Activated CD8-positive, alpha-beta memory T cell treated with anti-CD3 and anti-CD28 coated beads for 24 hours (primary cell): ENCODE results near the gene PREPL.
"Not testable (repeated sequence)": the region's sequence is repeated elsewhere in the genome, so short reads cannot be mapped to it uniquely, and the experiment has no call there.

Experiments used
- DNase-seq: peaks from one replicate; pipeline ENCODE4 v3.0.0-alpha.2; 2020

PREPL gene

DNA sequence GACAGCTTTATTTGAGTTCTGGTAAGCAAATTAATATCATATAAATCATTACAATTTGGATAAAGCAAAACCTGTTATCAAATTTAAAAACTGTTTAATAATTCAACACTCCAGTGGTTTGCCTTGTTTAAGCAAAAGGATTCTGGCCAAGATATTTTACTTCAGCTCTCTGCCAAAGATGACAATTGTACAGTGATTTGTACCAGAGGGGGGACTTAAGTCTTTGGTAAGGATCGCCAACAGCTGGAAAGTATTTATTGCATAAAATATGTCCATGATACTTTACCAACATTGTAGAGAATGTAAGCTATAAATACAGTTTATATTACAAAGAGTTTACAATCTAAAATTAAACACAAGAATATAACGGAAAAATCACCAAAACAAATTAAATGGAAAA is 13.8 kb downstream of the PREPL start:
- no peak for DNase-seq

- DNase-seq, result no peak
Observed at GRCh38 chr2:44342854-44343253, 18.4 kb downstream of the PREPL start.

- DNase-seq, result no peak
Observed at GRCh38 chr2:44335806-44336538, 25.3 kb downstream of the PREPL start.

- no peak for DNase-seq
Observed at GRCh38 chr2:44333994-44334393, 27.3 kb downstream of the PREPL start.

DNA sequence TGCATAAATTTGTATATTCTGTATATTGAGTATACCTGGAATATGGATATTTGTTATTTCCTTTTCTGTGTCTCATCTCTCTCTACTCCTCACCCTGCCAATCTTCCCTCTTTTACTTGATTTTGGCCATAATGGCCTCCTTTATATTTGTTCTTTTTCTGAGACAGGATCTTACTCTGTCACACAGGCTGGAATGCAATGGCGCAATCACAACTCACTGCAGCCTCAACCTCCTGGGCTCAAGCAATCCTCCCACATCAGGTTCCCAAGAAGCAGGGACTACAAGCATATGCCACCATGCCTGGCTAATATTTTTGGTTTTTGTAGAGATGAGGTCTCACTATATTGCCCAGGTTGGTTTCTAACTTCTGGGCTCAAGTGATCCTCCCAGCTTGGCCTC is 30.5 kb downstream of the PREPL start:
- no peak for DNase-seq

GRCh38 chr2:44329343-44329742 is 32.0 kb downstream of the PREPL start:
- DNase-seq, result no peak

DNA sequence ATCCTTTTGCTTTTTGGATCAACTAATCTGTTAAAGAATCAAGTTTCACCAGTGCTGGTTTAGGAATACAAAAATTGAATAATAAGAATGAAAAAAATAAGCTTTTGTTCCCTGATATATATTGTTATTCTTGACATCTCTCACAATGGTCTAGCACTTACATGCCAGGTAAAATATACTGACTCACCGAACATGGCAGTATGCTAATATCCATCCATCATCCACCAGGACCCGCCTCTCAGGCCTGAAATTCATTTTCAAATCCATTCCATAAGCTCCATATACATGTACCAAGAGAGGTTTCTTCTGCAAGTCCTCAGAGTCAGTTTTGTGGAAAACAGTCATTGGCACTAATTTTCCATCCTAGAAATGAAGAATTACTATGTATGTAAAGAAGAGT is 32.5 kb downstream of the PREPL start:
- no peak for DNase-seq

DNA sequence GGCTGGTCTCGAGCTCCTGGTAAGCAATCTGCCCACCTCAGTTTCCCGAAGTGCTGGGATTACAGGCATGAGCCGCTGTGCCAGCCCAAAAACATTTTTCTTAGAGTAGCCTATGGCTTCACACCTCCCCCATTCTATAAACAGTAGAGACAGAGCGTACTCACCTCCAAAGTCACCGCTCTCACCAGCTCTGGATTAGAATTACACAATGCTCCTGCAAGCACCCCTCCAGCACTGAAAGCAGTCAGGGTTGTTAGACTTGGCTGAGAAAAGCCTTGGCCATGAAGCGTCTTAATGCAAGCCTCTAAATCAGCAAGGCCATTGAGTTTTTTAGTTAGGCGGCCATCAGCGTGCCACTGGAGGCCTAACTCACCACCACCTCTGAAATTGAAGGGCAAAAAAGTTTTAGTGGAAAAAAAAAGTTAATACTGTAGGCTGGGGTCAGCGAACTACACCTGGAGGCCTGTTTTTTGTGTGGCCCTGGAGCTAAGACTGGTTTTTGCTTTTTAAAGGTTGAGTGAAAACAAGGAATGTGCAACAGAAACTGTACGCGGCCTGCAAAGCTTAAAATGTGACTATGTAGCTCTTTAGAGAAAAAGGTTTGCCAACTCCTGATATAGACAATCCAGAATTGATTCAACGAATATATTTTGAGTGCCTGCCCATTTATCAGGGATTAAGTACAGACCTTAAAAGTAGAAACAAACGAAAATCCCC is 34.6 kb downstream of the PREPL start:
- no peak for DNase-seq

DNA sequence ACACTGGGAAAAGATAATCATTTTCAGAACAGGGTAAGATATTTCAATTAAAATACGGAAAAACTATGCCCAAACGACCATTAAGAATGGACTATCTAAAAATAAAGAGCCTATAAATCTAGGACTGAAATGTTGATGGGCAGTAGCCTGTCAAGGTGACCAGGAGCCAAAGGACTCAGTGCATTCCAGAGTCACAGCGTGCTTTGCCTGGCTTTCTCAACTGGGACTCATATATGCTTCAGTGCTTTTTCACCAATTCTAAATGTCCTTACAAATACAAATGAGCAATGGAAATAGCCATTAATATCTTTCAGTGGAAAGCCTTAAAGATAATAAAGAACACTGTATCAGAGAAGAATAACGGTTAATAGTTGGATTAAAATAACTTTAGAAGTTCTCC is 35.4 kb downstream of the PREPL start:
- no peak for DNase-seq

DNA sequence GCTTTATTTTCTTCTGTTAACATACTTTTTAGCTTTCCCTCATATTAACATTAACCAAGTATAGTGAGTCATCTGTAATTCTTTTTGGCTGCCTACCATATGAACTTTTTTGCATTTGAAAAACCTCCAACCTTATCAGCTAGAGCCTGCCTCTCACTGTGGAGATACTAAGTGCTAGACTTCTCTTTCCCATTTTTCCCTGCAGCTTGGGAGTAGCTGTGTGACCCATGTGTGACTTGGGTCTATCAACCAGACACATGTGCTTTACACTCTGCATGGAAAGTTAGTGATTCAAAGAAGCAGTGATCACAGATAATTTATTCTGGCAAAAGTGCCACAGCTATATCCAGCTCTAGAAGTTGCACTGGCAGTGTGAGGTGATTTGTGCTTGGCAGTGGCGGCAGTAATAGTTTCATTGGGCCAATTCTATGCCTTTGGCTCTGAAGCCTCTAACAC is 36.3 kb downstream of the PREPL start:
- DNase-seq, result no peak

GRCh38 chr2:44321360-44321759 is 39.9 kb downstream of the PREPL start:
- DNase-seq, result no peak

DNA sequence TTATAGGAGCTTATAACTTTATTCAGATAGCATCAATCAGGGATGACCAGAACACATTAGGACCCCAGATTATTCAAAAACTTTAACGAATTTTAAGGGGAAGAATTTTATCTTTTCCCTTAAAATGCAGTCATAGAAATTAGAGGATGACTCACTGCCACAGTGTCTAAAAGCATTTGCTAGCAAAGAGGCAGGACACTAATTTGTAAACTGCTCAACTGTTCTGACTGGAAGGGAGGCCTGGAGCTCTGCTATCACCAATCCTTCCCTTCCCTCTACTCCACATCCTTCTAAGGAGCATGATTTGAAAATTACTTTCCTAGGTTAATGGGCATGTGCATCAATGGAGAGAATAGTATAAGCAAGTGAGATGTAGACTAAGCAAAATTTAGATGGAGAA is 40.5 kb downstream of the PREPL start:
- no peak for DNase-seq

- no peak for DNase-seq
Observed at GRCh38 chr2:44315945-44316344, 45.3 kb downstream of the PREPL start.

- DNase-seq, result no peak
Observed at GRCh38 chr2:44314362-44314761, 46.9 kb downstream of the PREPL start.

DNA sequence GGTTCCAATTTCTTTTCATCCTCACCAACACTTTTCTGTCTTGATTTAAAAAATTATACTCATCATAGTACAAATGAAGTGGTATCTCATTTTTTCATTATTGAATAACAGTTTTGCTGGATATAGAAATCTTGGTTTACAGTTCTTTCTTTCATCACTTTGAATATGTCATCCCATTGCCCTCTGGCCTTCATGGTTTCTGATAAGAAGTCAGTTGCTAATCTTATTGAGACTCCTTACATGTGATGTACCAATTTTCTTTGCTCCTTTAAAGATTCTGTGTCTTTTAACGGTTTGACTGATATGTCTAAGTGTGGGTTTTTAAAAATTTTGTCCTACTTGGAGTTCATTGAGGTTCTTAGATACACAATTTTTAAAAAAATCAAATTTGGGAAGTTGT is 51.0 kb downstream of the PREPL start:
- DNase-seq, result no peak

DNA sequence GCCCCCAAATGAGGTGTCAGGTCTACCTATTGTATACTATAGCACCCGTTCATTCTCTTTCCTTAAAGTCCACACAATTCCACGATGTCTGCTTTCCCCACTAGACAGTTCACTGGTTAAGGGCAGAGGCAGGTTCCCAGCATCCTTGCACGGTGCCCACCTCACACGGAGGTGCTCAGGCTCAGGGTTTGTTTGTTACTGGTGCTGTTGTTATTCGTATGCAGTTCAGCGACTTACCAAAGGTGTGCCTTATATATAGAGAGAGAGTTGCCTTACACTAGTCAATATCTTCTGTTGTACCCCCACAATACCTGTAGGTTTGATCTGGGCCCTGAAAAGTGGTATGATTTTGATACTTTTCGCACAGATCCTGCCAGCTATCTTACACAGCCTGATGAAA is 55.4 kb downstream of the PREPL start:
- DNase-seq, result no peak

GRCh38 chr2:44304258-44304657 is 57.0 kb downstream of the PREPL start:
- DNase-seq, result no peak

DNA sequence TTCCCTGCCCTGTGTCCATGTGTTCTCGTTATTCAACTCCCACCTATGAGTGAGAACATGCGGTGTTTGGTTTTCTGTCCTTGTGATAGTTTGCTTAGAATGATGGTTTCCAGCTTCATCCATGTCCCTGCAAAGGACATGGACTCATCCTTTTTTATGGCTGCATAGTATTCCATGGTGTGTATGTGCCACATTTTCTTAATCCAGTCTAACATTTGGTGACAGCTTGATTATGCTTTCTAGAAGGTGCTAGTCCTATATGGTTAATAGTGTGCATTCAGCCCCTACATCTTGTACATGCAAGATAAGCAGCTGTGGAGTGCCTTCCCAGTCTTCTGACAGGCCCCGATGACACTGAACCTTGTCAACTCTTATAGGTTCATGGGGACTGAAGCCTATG is 57.5 kb downstream of the PREPL start:
- not testable (repeated sequence) for DNase-seq

DNA sequence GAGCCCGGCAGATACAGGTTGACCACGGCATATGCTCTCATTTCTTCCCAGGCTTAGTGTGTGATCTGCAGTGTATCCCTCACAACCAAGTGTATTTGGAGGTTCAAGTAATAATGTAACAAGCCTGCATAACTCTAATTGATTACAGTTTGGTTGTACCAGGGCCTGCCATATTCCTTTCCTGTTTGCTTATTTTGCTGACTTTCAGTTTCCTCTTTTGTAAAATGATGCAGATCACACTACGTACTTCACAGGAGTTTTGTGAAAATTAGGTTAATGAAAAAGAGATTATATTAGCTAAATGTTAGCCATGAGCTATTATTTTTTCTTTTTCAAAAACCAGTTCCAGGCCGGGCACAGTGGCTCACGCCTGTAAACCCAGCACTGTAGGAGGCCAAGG is 60.2 kb downstream of the PREPL start:
- no peak for DNase-seq

DNA sequence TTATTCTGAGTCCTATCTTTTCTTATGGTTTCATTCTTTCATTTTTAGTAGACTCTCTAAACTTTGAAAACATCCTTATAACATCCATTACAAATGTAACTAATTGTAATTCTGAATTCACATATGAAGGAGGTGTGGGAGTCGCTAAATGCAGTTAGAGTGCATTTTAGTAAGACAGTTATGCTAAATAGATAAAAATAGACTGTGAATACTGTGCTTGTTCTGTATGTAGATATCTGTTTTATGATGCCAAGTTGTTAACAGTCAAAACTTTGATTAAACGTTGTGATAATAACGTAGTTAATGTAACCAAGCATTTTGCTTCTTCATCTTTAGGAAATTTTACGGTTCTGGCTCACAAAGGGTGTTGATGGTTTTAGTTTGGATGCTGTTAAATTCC is 61.7 kb downstream of the PREPL start:
- DNase-seq, result no peak

DNA sequence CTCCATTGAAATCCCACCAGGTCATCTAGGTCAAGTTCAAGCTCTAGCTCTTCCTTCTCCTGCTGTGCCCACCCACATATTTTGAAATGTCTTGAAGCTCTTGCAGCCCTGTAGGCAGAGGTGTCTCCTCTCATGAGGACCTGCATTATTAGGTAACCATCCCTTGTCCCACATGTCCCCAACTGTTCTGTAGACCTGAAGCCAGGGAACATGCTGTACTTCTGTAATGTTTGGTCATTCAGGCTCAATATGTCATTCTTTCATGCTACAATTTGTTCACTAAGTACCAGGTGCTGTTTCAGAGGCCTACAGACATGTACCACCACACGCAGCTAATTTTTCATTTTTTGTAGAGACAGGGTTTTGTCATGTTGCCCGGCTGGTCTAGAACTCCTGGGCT is 63.9 kb downstream of the PREPL start:
- DNase-seq, result no peak

GRCh38 chr2:44296653-44297052 is 64.6 kb downstream of the PREPL start:
- DNase-seq, result no peak

DNA sequence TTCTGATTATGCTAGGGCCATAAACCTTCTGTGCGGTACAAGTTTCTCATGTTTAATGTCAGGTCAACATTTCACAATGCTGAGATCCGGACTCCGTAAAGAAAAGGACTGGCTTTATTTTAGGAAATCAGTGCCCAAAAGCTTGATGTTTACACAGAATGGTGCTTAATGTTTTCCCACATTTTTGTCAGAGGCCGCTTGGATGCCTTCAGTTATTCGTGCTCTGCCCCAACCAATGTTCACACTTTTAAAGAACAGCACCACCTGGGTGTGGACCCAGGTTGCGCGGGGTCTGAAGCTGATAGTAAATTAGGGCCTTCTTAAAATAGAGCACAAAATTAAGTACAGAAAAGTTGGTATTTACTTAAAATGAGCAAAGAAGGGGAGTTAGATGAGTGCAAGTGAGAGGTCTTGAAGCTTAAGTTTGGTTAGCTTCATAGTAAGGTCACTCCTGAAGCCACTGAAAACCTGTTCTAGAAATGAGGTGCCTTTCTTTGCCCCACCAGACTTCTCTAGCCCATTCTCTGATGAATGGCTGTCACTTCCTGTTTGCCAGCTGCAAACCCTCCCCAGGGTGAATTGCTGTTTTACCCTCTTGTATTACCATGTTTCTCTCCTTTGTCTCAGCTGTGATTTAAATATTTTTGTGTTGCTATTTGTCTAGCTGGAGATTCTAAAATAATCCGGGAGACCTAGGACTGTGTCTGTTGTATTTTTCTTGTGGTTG is 65.5 kb downstream of the PREPL start:
- DNase-seq, result no peak

GRCh38 chr2:44295113-44295512 is 66.2 kb downstream of the PREPL start:
- DNase-seq, result no peak
